Thyroid gland (tissue), 4 donors: ENCODE data around the gene MYL3. TPM values are rescaled to one million over a fixed set of nuclear protein-coding genes. Genes with fewer than 3 reads are reported as not detected.

Experiments
- DNase-seq, 2 donors: peaks; one replicate each; pipeline ENCODE4 v3.0.0-alpha.2; 2019
- H3K27ac ChIP-seq, 3 donors: fragments of 200-600 bp; sonication (generic); 1 replicate in 2 of 3; 2 replicates in 1 of 3; pipeline ENCODE4 v1.5.1; 2016 to 2019; ENCODE audit warnings: mild to moderate bottlenecking in 1 of 3, moderate library complexity in 1 of 3
- H3K27me3 ChIP-seq: fragments of 200-600 bp; sonication (generic); one replicate; pipeline ENCODE4 v1.5.1; 2019
- H3K36me3 ChIP-seq, 2 donors: fragments of 200-600 bp; sonication (generic); one replicate each; pipeline ENCODE4 v1.5.1; 2016 to 2019
- H3K4me1 ChIP-seq, 2 donors: fragments of 200-600 bp; sonication (generic); one replicate each; pipeline ENCODE4 v1.5.1; 2017 to 2019
- H3K4me3 ChIP-seq, 3 donors: fragments of 200-600 bp; sonication (generic); replicated peaks in 1 of 3; 1 replicate in 2 of 3; 2 replicates in 1 of 3; pipeline ENCODE4 v1.5.1; 2016; ENCODE audit warnings: mild to moderate bottlenecking in 1 of 3
- H3K9me3 ChIP-seq: fragments of 200-600 bp; sonication (generic); one replicate; pipeline ENCODE4 v1.5.1; 2017
- CTCF ChIP-seq, 6 experiments: fragments of 200-600 bp in 3 of 6; fragments of 450-650 bp in 3 of 6; sonication (generic) in 3 of 6; IDR thresholded peaks; one replicate each; pipeline ENCODE4 v1.5.1; 2016 to 2019; ENCODE audit warnings: antibody characterized with exemption in 6 of 6, mild to moderate bottlenecking in 2 of 6, inconsistent platforms in 1 of 6, moderate library complexity in 1 of 6
- POLR2A ChIP-seq, 2 donors: fragments of 450-650 bp; IDR thresholded peaks; one replicate each; pipeline ENCODE4 v1.6.1; 2017; ENCODE audit warnings: antibody characterized with exemption in 2 of 2, mild to moderate bottlenecking in 2 of 2, moderate library complexity in 1 of 2
- WGBS, 2 donors: methylation state at CpG; one replicate each; pipeline ENCODE4 v1.1.5; 2017; 5-methylcytosine and 5-hydroxymethylcytosine counted together
- intact Hi-C: fragments of 100-400 bp; cut with DNase I; formaldehyde crosslinking; loops from one replicate; pipeline ENCODE4 v1.15.1; 2023
- total RNA-seq, 4 donors: library from RNA; depleted of rRNA; stranded (reverse); fragments of >200 nt; gene quantifications; one replicate each; pipeline ENCODE4 v1.2.3, GENCODE V29; 2016

Gene MYL3
- total RNA-seq, 4 donors from 2014 or later: 1.8 to 2.8 TPM; not detected in 2

GRCh38 chr3:46856576-46857471 lies 6.4 kb downstream of the MYL3 start:
- Histone ChIP-seq H3K27me3 (no peaks in the 10 kb centered on the region), H3K4me3 (no peak overlapping the region), H3K36me3 (no peaks in the 10 kb centered on the region), H3K9me3 (no peaks in the 10 kb centered on the region), H3K27ac (no peak overlapping the region), H3K4me1 (no peaks in the 10 kb centered on the region)
- intact Hi-C loops: no loop called here
- 85 to 86% methylated on average over 13 to 16 of the region's 17 CpGs for WGBS, 2 donors
- TF ChIP-seq POLR2A (IDR thresholded peaks at IDR 0.05): no peak
- no peak for TF ChIP-seq CTCF (IDR thresholded peaks at IDR 0.05)
- no peak for DNase-seq

- H3K36me3 ChIP-seq: no peaks in the 10 kb centered on the region
- no peak overlapping the region for H3K27ac ChIP-seq
- 89 to 90% methylated on average over 5 of the region's 5 CpGs for WGBS, 2 donors
- no peak overlapping the region for H3K4me3 ChIP-seq
- TF ChIP-seq POLR2A (IDR thresholded peaks at IDR 0.05) (no peak), CTCF (IDR thresholded peaks at IDR 0.05) (no peak)
- H3K27me3 ChIP-seq: no peaks in the 10 kb centered on the region
- H3K4me1 ChIP-seq: no peaks in the 10 kb centered on the region
- DNase-seq: no peak
- no peaks in the 10 kb centered on the region for H3K9me3 ChIP-seq
- intact Hi-C loops: no loop called here
Observed at GRCh38 chr3:46854555-46854991, 8.7 kb downstream of the MYL3 start.

GRCh38 chr3:46853441-46854415 lies 9.5 kb downstream of the MYL3 start:
- Histone ChIP-seq H3K36me3 (no peaks in the 10 kb centered on the region), H3K9me3 (no peaks in the 10 kb centered on the region), H3K27ac (no peak overlapping the region), H3K4me1 (no peaks in the 10 kb centered on the region), H3K27me3 (no peaks in the 10 kb centered on the region), H3K4me3 (no peak overlapping the region)
- WGBS, 2 donors: 74 to 78% methylated on average over 15 of the region's 15 CpGs
- no peak for DNase-seq
- intact Hi-C loops: no loop called here
- TF ChIP-seq POLR2A (IDR thresholded peaks at IDR 0.05) (no peak), CTCF (IDR thresholded peaks at IDR 0.05) (no peak)

- H3K4me1 ChIP-seq: no peaks in the 10 kb centered on the region
- no peak for TF ChIP-seq CTCF (IDR thresholded peaks at IDR 0.05)
- TF ChIP-seq POLR2A (IDR thresholded peaks at IDR 0.05): no peak
- WGBS, 2 donors: 94 to 100% methylated on average over 2 of the region's 2 CpGs
- intact Hi-C loops: no loop called here
- no peaks in the 10 kb centered on the region for H3K27me3 ChIP-seq
- H3K4me3 ChIP-seq: no peak overlapping the region
- H3K36me3 ChIP-seq: no peaks in the 10 kb centered on the region
- DNase-seq: no peak
- no peak overlapping the region for H3K27ac ChIP-seq
- no peaks in the 10 kb centered on the region for H3K9me3 ChIP-seq
Observed at GRCh38 chr3:46852839-46853355, 10.3 kb downstream of the MYL3 start.
